NCI-H2029 (cell line): ENCODE data around the gene NXT1.

Experiments
- DNase-seq: peaks from one replicate; lab custom pipeline; 2025; lab: John Stamatoyannopoulos, UW

NXT1 gene

GRCh38 chr20:23361119-23361475 is 10.5 kb downstream of the NXT1 start:
- DNase-seq, result no peak

DNA sequence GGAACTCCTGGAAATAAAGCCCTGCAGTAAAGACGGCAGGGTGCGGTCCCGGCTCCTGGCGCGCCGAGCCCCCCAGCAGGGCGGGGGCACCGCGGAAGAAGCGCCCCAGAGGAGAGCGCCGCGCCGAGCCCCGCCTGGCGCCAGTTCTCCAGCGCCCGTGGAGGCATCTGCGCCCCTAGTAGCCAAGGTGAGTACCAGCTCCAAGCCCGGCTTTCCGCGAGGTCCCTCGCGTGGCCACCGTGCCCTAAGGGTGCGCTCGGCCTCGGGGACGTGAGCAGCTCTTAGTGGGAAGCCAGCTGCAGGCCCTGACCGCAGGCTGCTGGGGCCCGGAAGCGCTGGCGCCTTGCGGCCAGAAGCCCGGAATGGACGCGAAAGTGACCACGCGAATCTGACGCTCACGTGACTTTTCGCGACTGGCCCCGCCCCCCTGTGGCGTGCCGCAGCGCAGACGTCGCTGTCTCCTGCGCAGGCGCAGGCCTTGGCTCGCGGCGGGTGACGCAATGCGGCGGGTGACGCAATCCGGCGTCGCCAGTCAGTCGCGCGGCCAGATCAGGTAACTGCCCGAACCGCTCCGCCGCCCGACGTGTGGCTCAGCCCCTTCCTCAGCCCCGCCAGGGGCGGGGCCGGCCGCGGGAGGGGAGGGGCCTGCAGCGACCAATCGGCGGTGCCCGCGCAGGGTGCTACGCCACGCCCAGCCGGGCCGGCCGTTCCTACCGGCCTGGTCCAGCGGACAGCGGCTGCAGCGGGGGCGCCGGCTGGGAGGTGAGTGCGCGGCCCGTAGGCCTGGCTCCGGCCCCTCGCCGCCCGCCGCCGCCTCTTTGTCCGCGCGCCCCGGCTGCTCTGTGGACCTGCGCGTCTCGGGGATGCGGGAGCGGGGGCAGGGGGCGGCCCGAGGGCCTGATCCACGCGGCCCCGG is 11.1 kb downstream of the NXT1 start, which contains the start of gene GZF1:
TSS of gene GZF1 (plus strand) at position 707 of the 916 bp plus-strand sequence. CDS start 2,202 bp downstream, outside the sequence.
- peak; percentile 95 for DNase-seq

DNA sequence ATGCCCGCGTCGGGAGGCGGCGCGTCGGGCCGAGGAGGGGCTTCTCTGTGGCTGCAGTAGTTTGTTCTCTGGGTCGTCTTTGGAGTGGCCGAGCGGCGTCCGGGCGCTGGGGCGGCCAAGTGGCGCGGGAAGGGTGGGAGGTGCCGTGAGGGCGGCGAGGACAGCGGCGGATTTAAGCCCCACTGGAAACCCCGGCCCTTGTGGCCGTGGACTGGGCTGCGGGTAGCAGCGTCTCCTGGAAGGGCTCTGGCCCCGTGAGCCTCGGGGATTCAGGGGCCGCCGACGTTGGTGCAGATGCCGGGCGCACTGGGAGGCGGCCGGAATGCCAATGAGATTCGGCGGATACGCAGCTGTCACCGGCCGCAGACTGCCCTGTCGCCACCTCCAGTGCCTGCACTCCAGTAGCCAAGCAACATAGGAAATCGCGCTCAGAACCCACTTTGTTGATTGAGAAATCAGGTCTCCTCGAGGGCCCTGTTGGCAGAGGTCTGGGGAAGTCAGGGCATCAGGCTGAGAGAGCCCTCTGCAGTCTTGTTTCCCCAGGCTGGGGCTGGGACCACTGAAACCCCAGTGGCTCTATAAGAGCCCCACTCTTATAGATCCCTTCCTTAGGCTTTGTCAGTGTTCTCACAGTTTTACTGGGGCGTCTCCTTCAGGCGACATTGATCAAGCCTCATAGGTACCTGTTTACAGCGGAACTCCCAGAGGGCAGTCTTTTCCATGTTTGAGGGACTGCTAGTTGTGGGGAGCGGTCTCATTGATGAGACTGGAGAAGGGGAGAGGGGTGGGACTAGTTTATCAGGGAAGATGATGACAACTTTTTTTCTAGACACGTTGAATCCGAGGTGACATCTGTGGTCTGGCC is 12.0 kb downstream of the NXT1 start:
- DNase-seq, result peak; percentile 9

DNA sequence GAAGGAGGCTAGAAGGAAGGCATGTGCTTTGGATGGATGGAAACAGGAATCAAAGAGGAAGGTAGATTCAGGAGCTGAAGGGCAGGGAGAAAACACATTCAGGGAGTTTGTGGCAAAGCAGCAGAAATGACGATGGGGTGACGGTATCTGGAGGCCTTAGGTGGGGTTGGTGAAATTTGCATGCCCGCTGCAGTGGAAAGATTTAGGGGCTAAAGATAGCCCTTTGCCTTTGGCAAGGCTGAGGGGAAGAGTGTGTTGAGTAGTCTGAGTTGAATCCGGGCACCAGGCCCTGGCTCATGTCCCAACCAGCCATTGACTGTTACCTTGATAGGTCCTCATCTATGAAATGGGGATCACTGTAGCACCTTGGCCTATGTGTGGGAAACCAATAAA is 12.7 kb downstream of the NXT1 start:
- no peak for DNase-seq

DNA sequence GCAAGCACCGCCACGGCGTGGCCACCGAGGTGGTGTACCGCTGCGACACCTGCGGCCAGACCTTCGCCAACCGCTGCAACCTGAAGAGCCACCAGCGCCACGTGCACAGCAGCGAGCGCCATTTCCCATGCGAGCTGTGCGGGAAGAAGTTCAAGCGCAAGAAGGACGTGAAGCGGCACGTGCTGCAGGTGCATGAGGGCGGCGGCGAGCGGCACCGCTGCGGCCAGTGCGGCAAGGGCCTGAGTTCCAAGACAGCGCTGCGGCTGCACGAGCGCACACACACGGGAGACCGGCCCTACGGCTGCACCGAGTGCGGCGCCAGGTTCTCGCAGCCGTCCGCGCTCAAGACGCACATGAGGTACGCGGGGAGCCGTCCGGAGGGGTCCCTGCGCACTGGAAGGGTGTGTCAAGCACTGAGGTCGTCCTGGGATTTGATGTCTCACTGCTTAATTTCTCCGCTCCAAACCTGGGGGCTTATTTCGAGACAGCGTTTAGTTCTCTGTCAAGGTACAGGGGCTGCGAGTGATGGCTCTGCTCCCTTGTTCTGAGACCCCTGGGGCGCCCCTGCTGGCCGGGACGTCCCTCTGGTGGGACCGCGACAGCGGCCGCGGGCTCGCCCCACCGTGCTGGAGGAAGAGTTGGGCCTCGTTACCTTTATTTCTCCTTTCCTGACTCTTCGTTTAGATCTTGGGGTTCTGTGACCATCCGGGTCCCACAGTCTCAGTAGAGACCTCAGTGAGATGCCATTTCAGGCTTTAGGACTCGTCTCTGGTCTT is 15.0 kb downstream of the NXT1 start:
- no peak for DNase-seq

DNA sequence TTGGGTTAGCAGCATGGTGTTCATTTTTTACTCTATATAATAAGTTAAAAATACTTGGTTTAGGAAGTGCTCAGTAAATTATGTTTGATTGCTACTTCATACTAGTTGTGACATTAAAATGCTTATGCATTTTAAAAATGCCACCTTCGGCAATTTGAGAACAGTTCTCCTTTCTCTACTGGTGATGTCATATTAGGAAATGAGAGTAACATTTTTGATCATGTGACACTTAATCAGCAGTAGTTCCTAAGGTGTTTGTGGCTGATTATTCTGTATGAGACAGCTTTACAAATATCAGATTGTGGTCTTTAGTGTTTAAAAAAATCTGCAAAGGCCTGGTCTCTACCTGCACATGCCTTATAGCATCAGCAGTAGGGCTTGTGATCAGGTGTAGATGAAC is 15.8 kb downstream of the NXT1 start:
- DNase-seq, result no peak

DNA sequence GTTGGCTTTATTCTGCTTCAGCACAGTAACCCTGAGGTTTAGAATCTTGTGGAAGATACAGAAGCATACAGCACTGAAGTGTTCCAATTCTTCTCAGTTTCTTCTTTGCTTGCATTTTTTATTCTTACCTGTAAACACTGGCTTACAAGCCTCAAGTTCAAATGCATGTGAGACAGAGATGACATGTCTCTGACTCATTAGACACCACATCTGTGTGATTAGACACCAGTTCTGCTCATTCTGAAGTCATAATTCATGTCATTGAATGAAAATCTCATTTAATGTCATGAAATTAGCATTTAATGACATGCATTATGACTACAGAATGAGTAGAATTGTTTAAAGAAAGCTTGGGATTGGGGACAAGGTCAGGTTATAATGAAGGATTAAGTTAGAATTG is 17.2 kb downstream of the NXT1 start:
- no peak for DNase-seq

GRCh38 chr20:23368316-23369071 is 17.9 kb downstream of the NXT1 start:
- DNase-seq, result no peak

- no peak for DNase-seq
These were observed 18.7 kb downstream of the NXT1 start for GRCh38 chr20:23369072-23369823.

DNA sequence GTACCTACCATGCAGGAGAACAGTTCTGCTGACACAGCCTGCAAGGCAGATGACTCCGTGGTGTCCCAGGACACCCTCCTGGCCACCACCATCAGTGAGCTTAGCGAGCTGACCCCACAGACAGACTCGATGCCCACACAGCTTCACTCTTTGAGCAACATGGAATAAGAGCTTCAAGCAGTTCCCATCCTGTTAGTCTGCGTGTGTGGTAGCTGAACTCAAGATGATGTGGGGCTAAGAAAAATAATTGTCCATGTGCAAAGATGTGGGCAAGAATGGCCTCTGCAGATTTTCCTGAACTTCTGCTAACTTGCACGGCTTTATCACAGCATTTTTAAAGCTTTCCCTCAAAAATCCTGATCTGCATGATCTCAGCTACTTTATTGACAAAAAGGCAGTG is 19.7 kb downstream of the NXT1 start:
- no peak for DNase-seq

- no peak for DNase-seq
These were observed 20.3 kb downstream of the NXT1 start for GRCh38 chr20:23370873-23371272.

DNA sequence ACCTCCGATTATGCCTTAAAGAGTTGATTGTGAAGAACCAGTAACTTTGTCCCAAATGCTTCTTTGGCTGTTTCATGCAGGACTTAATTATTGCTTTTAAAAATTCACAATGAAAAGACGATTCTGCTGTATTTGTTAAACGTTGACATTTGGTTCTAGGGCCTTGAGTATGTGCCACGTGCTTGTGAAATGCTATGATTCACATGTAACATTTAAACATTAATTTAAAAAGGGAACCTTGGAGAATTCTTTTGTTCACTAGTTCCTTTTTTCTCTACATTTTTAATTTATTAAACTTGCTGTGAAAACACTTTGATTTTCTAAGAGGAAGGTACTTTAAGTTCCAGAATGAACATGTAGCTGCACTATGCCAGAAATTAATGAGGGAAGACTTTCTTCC is 20.9 kb downstream of the NXT1 start:
- no peak for DNase-seq

- no peak for DNase-seq
These were observed 23.9 kb downstream of the NXT1 start for GRCh38 chr20:23374441-23374840.

DNA sequence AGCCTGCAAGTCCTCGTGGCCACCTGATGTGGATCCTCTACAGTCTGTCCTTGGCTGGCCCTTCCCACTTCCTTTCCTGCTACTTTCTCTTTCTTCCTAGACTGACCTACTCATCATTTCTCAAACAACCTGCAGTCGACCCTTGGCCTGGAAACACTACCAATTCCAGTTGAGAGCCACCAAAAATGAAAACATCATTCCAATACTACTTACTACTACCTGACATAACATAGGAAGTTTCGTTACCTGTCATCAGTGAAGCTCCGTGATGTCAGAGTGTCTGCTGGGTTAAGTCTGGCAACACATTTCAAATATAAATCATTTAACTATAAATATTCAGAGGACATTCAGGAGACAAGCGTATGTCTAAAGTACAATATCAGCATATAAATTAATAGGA is 25.2 kb downstream of the NXT1 start:
- no peak for DNase-seq

GRCh38 chr20:23379772-23380171 is 29.2 kb downstream of the NXT1 start:
- no peak for DNase-seq

DNA sequence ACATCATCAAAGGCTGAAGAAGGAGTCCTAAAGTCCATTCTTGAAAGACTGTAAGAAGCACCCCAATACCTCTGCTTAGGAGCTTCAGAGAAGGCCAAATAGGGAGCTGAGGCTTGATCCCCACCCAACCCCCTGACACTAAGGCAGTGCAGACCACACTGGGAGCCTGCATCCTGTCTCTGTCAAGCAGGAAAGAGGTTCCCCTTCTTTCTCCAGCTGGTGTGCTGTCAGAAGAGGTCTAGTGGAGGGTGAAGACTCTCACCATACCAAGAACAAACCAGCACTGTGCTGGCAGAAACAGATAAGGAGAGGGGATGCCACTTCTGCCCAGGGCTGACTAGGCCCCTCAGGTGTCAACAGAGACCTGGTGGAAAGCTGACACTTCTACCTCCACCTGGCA is 31.3 kb downstream of the NXT1 start:
- DNase-seq, result no peak

DNA sequence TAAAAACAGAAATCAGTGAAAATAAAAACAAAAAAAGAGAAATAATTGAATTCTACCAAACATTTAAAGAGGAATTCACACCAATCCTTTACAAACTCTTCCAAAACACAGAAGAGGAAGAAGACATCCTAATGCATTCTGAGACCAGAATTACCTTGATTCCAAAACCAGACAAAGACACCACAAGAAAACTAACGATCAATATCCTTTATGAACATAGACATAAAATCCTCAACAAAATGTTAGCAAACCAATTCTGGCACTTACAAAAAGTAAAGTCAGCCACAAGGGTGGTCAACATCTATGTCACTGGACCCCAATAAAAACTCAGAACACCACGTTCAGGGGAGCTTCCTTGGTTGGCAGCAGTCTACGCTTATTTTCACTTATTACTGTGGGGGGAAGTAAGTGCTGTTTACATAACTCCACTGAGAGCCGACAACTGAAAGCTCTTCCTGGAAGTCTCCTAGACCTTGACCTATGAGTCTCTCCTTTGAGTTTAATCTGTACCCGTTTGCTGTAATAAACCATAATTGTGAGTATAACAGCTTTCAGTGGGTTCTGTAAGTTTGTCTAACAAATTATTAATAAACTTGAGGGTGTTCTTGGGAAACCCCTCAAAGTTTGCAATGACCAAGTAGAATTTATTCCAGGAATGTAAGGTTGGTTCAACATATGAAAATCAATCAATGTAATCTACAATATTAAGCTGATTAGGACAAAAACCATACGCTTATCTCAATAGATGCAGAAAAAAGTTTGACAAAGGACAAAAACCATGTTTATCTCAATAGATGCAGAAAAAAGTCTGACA is 35.9 kb downstream of the NXT1 start:
- no peak for DNase-seq

DNA sequence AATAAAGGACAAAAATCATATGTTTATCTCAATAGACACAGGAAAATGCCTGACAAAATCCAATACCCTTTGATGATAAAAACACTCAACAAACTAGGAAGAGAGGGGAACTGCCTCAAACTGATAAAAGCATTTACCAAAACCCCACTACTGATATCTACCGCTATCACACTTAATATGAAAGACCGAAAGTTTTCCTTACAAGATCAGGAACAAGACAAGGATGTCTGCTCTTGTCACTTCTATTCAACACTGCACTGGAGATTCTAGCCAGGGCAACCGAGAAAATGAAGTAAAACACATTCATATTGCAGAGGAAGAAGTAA is 36.5 kb downstream of the NXT1 start:
- no peak for DNase-seq

DNA sequence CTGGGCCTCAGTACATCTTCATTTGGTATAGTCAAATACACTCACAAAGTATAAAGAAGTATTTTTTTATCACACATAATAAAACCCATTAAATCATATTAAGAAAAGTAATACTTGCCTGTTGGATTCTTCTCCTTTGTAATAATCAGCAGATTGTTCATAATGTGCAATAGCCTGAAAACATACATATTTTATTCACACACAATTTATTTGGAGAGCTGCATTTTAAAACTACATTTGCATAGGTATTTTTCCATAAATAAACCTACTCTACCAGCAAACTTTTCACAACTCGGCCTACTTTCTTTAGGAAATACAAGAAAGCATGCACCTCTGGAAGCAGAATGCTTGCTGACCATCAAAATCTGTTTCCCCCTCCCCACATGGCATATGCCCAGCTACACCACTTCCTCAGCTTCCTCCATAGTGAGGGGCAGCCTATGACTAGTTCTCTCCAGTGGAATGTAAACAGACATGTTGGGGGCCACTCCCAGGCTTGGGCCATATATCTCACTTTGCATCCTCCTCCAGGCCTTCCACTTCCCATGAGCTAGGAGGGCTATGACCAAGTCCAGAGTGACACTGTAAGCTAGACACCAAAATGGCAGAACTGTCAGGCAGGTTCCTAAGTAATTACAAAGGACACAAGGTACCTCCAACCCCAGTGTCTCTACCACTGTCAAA is 39.6 kb downstream of the NXT1 start:
- DNase-seq, result no peak
